ENCODE measurements around the gene FARP1. TPM values are rescaled to one million over a fixed set of nuclear protein-coding genes. Genes with fewer than 3 reads are reported as not detected.

The FARP1 gene
- polyA plus RNA-seq, 2 donors: 2.2 to 2.3 TPM

- 86 to 88% methylated on average over 3 of the region's 3 CpGs for WGBS, 2 donors
- Histone ChIP-seq H3K27ac (ENCODE audit: low read depth in 2 of 2, low read length in 1 of 2) (no peak overlapping the region), H3K36me3 (ENCODE audit: control insufficient read depth in 2 of 2, insufficient read depth in 2 of 2, low read length in 1 of 2) (no peaks in the 10 kb centered on the region), H3K4me1 (ENCODE audit: control insufficient read depth in 2 of 2, insufficient read depth in 2 of 2, low read length in 1 of 2) (no peaks in the 10 kb centered on the region), H3K27me3 (ENCODE audit: control insufficient read depth in 1 of 2, insufficient read depth in 2 of 2, low read length in 2 of 2) (no peaks in the 10 kb centered on the region), H3K9me3 (ENCODE audit: control insufficient read depth in 2 of 2, insufficient read depth in 1 of 2, low read depth in 1 of 2, low read length in 1 of 2) (no peaks in the 10 kb centered on the region), H3K4me3 (ENCODE audit: low read depth in 1 of 2, low read length in 2 of 2) (no peak overlapping the region)
Observed at GRCh38 chr13:98325724-98326123, 182.8 kb downstream of the FARP1 start.

GRCh38 chr13:98326291-98326690, 183.4 kb downstream of the FARP1 start:
- Histone ChIP-seq H3K36me3 (ENCODE audit: control insufficient read depth in 2 of 2, insufficient read depth in 2 of 2, low read length in 1 of 2) (no peaks in the 10 kb centered on the region), H3K27me3 (ENCODE audit: control insufficient read depth in 1 of 2, insufficient read depth in 2 of 2, low read length in 2 of 2) (no peaks in the 10 kb centered on the region), H3K27ac (ENCODE audit: low read depth in 2 of 2, low read length in 1 of 2) (no peak overlapping the region), H3K4me3 (ENCODE audit: low read depth in 1 of 2, low read length in 2 of 2) (no peak overlapping the region), H3K4me1 (ENCODE audit: control insufficient read depth in 2 of 2, insufficient read depth in 2 of 2, low read length in 1 of 2) (no peaks in the 10 kb centered on the region), H3K9me3 (ENCODE audit: control insufficient read depth in 2 of 2, insufficient read depth in 1 of 2, low read depth in 1 of 2, low read length in 1 of 2) (no peaks in the 10 kb centered on the region)
- WGBS, 2 donors: 83 to 87% methylated on average over 5 of the region's 5 CpGs

- Histone ChIP-seq H3K4me3 (ENCODE audit: low read depth in 1 of 2, low read length in 2 of 2) (no peak overlapping the region), H3K36me3 (ENCODE audit: control insufficient read depth in 2 of 2, insufficient read depth in 2 of 2, low read length in 1 of 2) (no peaks in the 10 kb centered on the region), H3K27ac (ENCODE audit: low read depth in 2 of 2, low read length in 1 of 2) (no peak overlapping the region), H3K27me3 (ENCODE audit: control insufficient read depth in 1 of 2, insufficient read depth in 2 of 2, low read length in 2 of 2) (no peaks in the 10 kb centered on the region), H3K9me3 (ENCODE audit: control insufficient read depth in 2 of 2, insufficient read depth in 1 of 2, low read depth in 1 of 2, low read length in 1 of 2) (no peaks in the 10 kb centered on the region), H3K4me1 (ENCODE audit: control insufficient read depth in 2 of 2, insufficient read depth in 2 of 2, low read length in 1 of 2) (no peaks in the 10 kb centered on the region)
- WGBS, 2 donors: 79 to 80% methylated on average over 10 of the region's 10 CpGs
Observed at GRCh38 chr13:98327371-98328270, 184.7 kb downstream of the FARP1 start.

DNA sequence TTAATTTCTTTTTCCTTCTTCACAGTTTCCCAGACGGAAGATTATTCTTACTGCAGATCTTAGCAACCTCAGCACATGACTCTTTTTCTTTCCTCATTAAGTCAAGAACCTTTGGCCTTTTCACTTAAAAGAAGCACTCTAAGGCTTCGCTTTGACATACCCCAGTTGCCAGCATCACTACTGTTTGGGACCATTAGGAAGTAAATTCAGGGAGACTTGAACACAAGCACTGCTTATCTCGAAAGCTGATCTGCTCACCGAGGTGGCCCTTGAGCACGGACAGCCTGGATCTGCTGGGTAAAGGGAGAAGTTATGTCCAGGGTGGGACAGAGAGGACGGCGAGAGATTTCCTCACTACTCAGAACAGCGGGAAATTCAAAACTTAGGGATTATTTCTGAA, 185.6 kb downstream of the FARP1 start:
- Histone ChIP-seq H3K4me1 (ENCODE audit: control insufficient read depth in 2 of 2, insufficient read depth in 2 of 2, low read length in 1 of 2) (no peaks in the 10 kb centered on the region), H3K36me3 (ENCODE audit: control insufficient read depth in 2 of 2, insufficient read depth in 2 of 2, low read length in 1 of 2) (no peaks in the 10 kb centered on the region), H3K4me3 (ENCODE audit: low read depth in 1 of 2, low read length in 2 of 2) (no peak overlapping the region), H3K27me3 (ENCODE audit: control insufficient read depth in 1 of 2, insufficient read depth in 2 of 2, low read length in 2 of 2) (no peaks in the 10 kb centered on the region), H3K9me3 (ENCODE audit: control insufficient read depth in 2 of 2, insufficient read depth in 1 of 2, low read depth in 1 of 2, low read length in 1 of 2) (no peaks in the 10 kb centered on the region), H3K27ac (ENCODE audit: low read depth in 2 of 2, low read length in 1 of 2) (no peak overlapping the region)
- WGBS, 2 donors: 87 to 92% methylated on average over 8 of the region's 8 CpGs

GRCh38 chr13:98332222-98332621, 189.3 kb downstream of the FARP1 start:
- no peaks in the 10 kb centered on the region for H3K27me3 ChIP-seq (ENCODE audit: control insufficient read depth in 1 of 2, insufficient read depth in 2 of 2, low read length in 2 of 2)
- H3K9me3 ChIP-seq (ENCODE audit: control insufficient read depth in 2 of 2, insufficient read depth in 1 of 2, low read depth in 1 of 2, low read length in 1 of 2): no peaks in the 10 kb centered on the region
- no peak overlapping the region for H3K27ac ChIP-seq (ENCODE audit: low read depth in 2 of 2, low read length in 1 of 2)
- no peak overlapping the region for H3K4me3 ChIP-seq (ENCODE audit: low read depth in 1 of 2, low read length in 2 of 2)
- 86 to 87% methylated on average over 2 of the region's 2 CpGs for WGBS, 2 donors
- H3K36me3 ChIP-seq (ENCODE audit: control insufficient read depth in 2 of 2, insufficient read depth in 2 of 2, low read length in 1 of 2): no peaks in the 10 kb centered on the region
- H3K4me1 ChIP-seq (ENCODE audit: control insufficient read depth in 2 of 2, insufficient read depth in 2 of 2, low read length in 1 of 2): no peaks in the 10 kb centered on the region

DNA sequence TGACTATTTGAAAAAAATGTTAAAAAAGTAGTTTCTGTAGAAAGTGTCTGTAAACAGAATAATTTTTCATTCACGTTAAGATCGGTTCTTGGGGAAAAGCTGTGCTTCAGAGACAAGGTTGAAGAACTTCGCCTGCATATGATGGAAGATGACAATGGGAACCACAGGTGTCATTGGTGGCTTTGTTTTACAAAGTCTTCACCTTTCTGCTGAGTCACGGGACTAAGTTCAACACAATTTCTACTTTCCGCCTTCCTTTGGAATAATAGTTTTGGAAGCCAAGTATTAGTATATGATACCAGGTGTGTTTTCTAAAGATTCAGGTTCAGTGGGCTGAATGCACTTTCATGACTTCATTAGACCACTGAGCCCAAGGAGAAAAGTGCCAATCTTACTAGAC, 189.8 kb downstream of the FARP1 start:
- WGBS, 2 donors: 93 to 95% methylated on average over 5 of the region's 5 CpGs
- Histone ChIP-seq H3K27ac (ENCODE audit: low read depth in 2 of 2, low read length in 1 of 2) (no peak overlapping the region), H3K4me3 (ENCODE audit: low read depth in 1 of 2, low read length in 2 of 2) (no peak overlapping the region), H3K4me1 (ENCODE audit: control insufficient read depth in 2 of 2, insufficient read depth in 2 of 2, low read length in 1 of 2) (no peaks in the 10 kb centered on the region), H3K9me3 (ENCODE audit: control insufficient read depth in 2 of 2, insufficient read depth in 1 of 2, low read depth in 1 of 2, low read length in 1 of 2) (no peaks in the 10 kb centered on the region), H3K27me3 (ENCODE audit: control insufficient read depth in 1 of 2, insufficient read depth in 2 of 2, low read length in 2 of 2) (no peaks in the 10 kb centered on the region), H3K36me3 (ENCODE audit: control insufficient read depth in 2 of 2, insufficient read depth in 2 of 2, low read length in 1 of 2) (no peaks in the 10 kb centered on the region)

DNA sequence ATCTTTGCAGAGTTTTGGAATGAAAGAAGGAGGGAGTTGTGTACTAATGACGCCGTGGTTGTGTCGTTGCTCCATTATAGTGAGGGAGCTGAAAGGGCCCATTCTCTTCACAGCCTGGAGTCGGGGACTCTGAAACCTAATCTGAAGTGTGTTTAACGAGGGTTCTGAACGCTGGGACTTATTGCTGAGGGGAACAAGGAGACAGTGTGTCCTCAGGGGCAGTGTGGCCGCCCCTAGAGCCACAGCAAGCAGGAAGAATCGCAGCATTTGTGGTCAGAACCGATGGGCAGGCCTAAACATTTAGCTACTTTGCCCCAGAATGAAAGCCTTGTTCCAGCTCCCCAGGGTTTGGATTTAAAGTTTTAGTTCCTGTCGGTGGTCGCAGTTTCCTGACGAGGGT, 190.6 kb downstream of the FARP1 start:
- no peaks in the 10 kb centered on the region for H3K36me3 ChIP-seq (ENCODE audit: control insufficient read depth in 2 of 2, insufficient read depth in 2 of 2, low read length in 1 of 2)
- no peaks in the 10 kb centered on the region for H3K9me3 ChIP-seq (ENCODE audit: control insufficient read depth in 2 of 2, insufficient read depth in 1 of 2, low read depth in 1 of 2, low read length in 1 of 2)
- no peak overlapping the region for H3K27ac ChIP-seq (ENCODE audit: low read depth in 2 of 2, low read length in 1 of 2)
- WGBS, 2 donors: 83 to 86% methylated on average over 12 of the region's 12 CpGs
- no peak overlapping the region for H3K4me3 ChIP-seq (ENCODE audit: low read depth in 1 of 2, low read length in 2 of 2)
- H3K27me3 ChIP-seq (ENCODE audit: control insufficient read depth in 1 of 2, insufficient read depth in 2 of 2, low read length in 2 of 2): no peaks in the 10 kb centered on the region
- no peaks in the 10 kb centered on the region for H3K4me1 ChIP-seq (ENCODE audit: control insufficient read depth in 2 of 2, insufficient read depth in 2 of 2, low read length in 1 of 2)

DNA sequence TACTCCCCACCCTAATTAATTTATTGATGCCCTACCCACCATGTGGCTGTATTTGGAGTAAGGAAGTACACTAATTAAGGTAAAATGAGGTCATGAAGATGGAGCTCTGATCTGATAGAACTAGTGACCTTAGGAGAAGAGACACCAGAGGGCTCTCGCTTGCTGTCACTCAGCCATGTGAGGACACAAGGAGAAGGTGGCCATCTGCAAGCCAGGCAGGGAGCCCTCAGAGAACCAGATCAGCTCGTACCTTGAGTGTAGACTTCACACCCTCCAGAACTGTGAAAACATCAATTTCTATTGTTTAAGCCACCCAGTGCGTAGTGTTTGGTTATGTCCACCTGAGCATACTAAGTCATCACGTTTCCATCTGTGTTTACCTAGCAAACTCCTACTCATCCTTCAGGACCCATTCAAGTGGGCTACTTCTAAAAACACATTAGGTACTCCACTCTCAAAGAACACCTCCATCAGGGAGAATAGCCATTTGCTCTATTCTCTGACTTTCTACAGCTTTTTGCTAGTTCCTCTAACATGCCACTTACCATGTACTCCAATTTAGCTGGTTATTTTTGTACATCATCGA, 191.8 kb downstream of the FARP1 start:
- no peaks in the 10 kb centered on the region for H3K27me3 ChIP-seq (ENCODE audit: control insufficient read depth in 1 of 2, insufficient read depth in 2 of 2, low read length in 2 of 2)
- no peaks in the 10 kb centered on the region for H3K9me3 ChIP-seq (ENCODE audit: control insufficient read depth in 2 of 2, insufficient read depth in 1 of 2, low read depth in 1 of 2, low read length in 1 of 2)
- no peak overlapping the region for H3K27ac ChIP-seq (ENCODE audit: low read depth in 2 of 2, low read length in 1 of 2)
- H3K4me1 ChIP-seq (ENCODE audit: control insufficient read depth in 2 of 2, insufficient read depth in 2 of 2, low read length in 1 of 2): no peaks in the 10 kb centered on the region
- H3K4me3 ChIP-seq (ENCODE audit: low read depth in 1 of 2, low read length in 2 of 2): no peak overlapping the region
- H3K36me3 ChIP-seq (ENCODE audit: control insufficient read depth in 2 of 2, insufficient read depth in 2 of 2, low read length in 1 of 2): no peaks in the 10 kb centered on the region
- whole genome bisulfite sequencing, 2 donors: 95 to 100% methylated on average over 5 of the region's 5 CpGs

DNA sequence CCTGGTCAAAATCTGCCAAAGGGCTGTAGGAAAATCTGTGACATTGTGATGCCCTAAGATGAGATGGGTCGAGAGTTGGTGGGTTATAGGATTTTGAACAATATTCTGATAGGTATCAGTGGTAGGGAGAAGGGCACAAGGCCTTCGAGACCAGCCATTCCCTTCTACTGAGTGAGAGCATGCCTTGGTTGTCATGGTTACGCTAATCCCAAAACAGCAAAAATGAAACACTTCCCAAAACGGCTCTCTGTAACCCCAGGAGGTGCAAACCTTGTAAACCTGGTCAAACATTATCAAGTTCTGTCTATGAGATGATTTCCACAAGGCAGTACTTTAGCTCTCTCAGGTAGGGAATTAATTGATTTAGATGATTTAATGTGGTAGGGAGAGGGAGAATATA, 192.8 kb downstream of the FARP1 start:
- no peak overlapping the region for H3K27ac ChIP-seq (ENCODE audit: low read depth in 2 of 2, low read length in 1 of 2)
- no peaks in the 10 kb centered on the region for H3K9me3 ChIP-seq (ENCODE audit: control insufficient read depth in 2 of 2, insufficient read depth in 1 of 2, low read depth in 1 of 2, low read length in 1 of 2)
- 82 to 83% methylated on average over 4 of the region's 4 CpGs for WGBS, 2 donors

DNA sequence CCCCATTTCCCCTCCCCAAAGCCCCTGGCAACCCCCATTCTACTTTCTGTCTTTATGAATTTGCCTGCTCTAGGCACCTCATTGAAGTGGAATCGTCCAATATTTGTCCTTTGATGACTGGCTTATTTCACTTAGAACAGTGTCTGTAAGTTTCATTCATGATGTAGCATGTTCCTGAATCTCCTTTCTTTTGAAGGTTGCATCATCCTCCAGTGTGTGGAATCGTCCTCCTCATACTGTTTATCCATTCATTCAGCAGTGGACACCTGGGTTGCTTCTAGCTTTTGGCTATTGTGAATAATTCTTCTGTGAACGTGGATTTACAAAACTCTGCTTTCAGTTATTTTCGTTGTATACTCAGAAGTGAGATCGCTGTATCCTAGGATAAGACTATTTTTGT, 195.4 kb downstream of the FARP1 start:
- 70 to 79% methylated on average over 5 of the region's 5 CpGs for WGBS, 2 donors
- H3K4me1 ChIP-seq (ENCODE audit: control insufficient read depth in 2 of 2, insufficient read depth in 2 of 2, low read length in 1 of 2): no peaks in the 10 kb centered on the region
- H3K4me3 ChIP-seq (ENCODE audit: low read depth in 1 of 2, low read length in 2 of 2): no peak overlapping the region
- H3K9me3 ChIP-seq (ENCODE audit: control insufficient read depth in 2 of 2, insufficient read depth in 1 of 2, low read depth in 1 of 2, low read length in 1 of 2): no peaks in the 10 kb centered on the region
- no peaks in the 10 kb centered on the region for H3K36me3 ChIP-seq (ENCODE audit: control insufficient read depth in 2 of 2, insufficient read depth in 2 of 2, low read length in 1 of 2)
- H3K27me3 ChIP-seq (ENCODE audit: control insufficient read depth in 1 of 2, insufficient read depth in 2 of 2, low read length in 2 of 2): no peaks in the 10 kb centered on the region
- no peak overlapping the region for H3K27ac ChIP-seq (ENCODE audit: low read depth in 2 of 2, low read length in 1 of 2)

More for the DNA sequence above, 192.8 kb downstream of the FARP1 start:
- H3K4me1 ChIP-seq (ENCODE audit: control insufficient read depth in 2 of 2, insufficient read depth in 2 of 2, low read length in 1 of 2): no peaks in the 10 kb centered on the region
- H3K27me3 ChIP-seq (ENCODE audit: control insufficient read depth in 1 of 2, insufficient read depth in 2 of 2, low read length in 2 of 2): no peaks in the 10 kb centered on the region
- H3K4me3 ChIP-seq (ENCODE audit: low read depth in 1 of 2, low read length in 2 of 2): no peak overlapping the region
- H3K36me3 ChIP-seq (ENCODE audit: control insufficient read depth in 2 of 2, insufficient read depth in 2 of 2, low read length in 1 of 2): no peaks in the 10 kb centered on the region
